GM12878 (cell line): ENCODE results near the gene PDPK1. TPM values are rescaled to one million over a fixed set of nuclear protein-coding genes. Genes with fewer than 3 reads are reported as not detected.
A peak's percentile ranks its signal among the peaks of the same experiment; 100 is the strongest.

Experiments
- ATF2 ChIP-seq: IDR thresholded peaks from 2 replicates; pipeline ENCODE4 v1.6.1; 2012; ENCODE audit warnings: low read length, inconsistent platforms
- ATF3 ChIP-seq: IDR thresholded peaks from 2 replicates; pipeline ENCODE4 v1.6.1; 2011; ENCODE audit warnings: low read depth, mild to moderate bottlenecking, low read length, moderate library complexity, borderline replicate concordance; ENCODE audit errors: extremely low read depth
- ATF7 ChIP-seq: fragments of 450-650 bp; IDR thresholded peaks from 2 replicates; pipeline ENCODE4 v1.6.1; 2016; ENCODE audit warnings: low read depth, mild to moderate bottlenecking
- BACH1 ChIP-seq: fragments of 450-650 bp; IDR thresholded peaks from 2 replicates; pipeline ENCODE4 v1.6.1; 2017; ENCODE audit warnings: mild to moderate bottlenecking, borderline replicate concordance
- CHD1 ChIP-seq: IDR thresholded peaks from 2 replicates; pipeline ENCODE4 v1.6.1; 2012; ENCODE audit warnings: low read depth, low read length, improper control_type of control experiment
- CREB1 ChIP-seq: IDR thresholded peaks from 2 replicates; pipeline ENCODE4 v1.6.1; 2012; ENCODE audit warnings: low read depth, mild to moderate bottlenecking, inconsistent platforms
- E4F1 ChIP-seq: fragments of 450-650 bp; IDR thresholded peaks from 2 replicates; pipeline ENCODE4 v1.6.1; 2018; ENCODE audit warnings: borderline replicate concordance, mild to moderate bottlenecking; ENCODE audit not compliant: partially characterized antibody
- FOXK2 ChIP-seq: fragments of 450-650 bp; IDR thresholded peaks from 2 replicates; pipeline ENCODE4 v1.6.1; 2017; ENCODE audit warnings: mild to moderate bottlenecking, moderate library complexity
- IRF3 ChIP-seq: fragments of 450-650 bp; IDR thresholded peaks from 2 replicates; pipeline ENCODE4 v1.6.1; 2014; ENCODE audit warnings: mild to moderate bottlenecking
- KLF5 ChIP-seq: fragments of 450-650 bp; IDR thresholded peaks from 2 replicates; pipeline ENCODE4 v1.6.1; 2014; ENCODE audit warnings: mild to moderate bottlenecking; ENCODE audit not compliant: partially characterized antibody
- NFYB ChIP-seq: IDR thresholded peaks from 2 replicates; pipeline ENCODE4 v1.6.1; 2011; ENCODE audit warnings: low read depth, mild to moderate bottlenecking, low read length, improper control_type of control experiment, moderate library complexity; ENCODE audit not compliant: insufficient read depth
- NR2F1 ChIP-seq: fragments of 450-650 bp; conservative IDR thresholded peaks from 2 replicates; pipeline ENCODE4 v1.6.1; 2017; ENCODE audit warnings: mild to moderate bottlenecking
- PML ChIP-seq: IDR thresholded peaks from 2 replicates; pipeline ENCODE4 v1.6.1; 2012; ENCODE audit warnings: low read length, inconsistent platforms
- POU2F2 ChIP-seq: IDR thresholded peaks from 3 replicates; pipeline ENCODE4 v1.6.1; 2011; ENCODE audit warnings: low read depth, mild to moderate bottlenecking, low read length, borderline replicate concordance
- RAD51 ChIP-seq: fragments of 450-650 bp; IDR thresholded peaks from 2 replicates; pipeline ENCODE4 v1.6.1; 2016; ENCODE audit warnings: moderate library complexity, mild to moderate bottlenecking, inconsistent platforms
- RB1 ChIP-seq: fragments of 450-650 bp; formaldehyde crosslinking; IDR thresholded peaks from 2 replicates; pipeline ENCODE4 v1.6.1; 2017; ENCODE audit warnings: mild to moderate bottlenecking, borderline replicate concordance
- SRF ChIP-seq, 2 experiments: IDR thresholded peaks; 2 replicates each; pipeline ENCODE4 v1.6.1; 2011; ENCODE audit warnings: low read depth in 2 of 2, low read length in 2 of 2, mild to moderate bottlenecking in 1 of 2, moderate library complexity in 1 of 2
- STAT1 ChIP-seq: fragments of 450-650 bp; conservative IDR thresholded peaks from 2 replicates; pipeline ENCODE4 v1.6.1; 2014; ENCODE audit warnings: antibody characterized with exemption, mild to moderate bottlenecking
- SUPT20H ChIP-seq: IDR thresholded peaks from 2 replicates; pipeline ENCODE4 v1.6.1; 2011; ENCODE audit warnings: low read depth, mild to moderate bottlenecking, low read length, moderate library complexity, borderline replicate concordance; ENCODE audit not compliant: control insufficient read depth
- USF2 ChIP-seq: IDR thresholded peaks from 2 replicates; pipeline ENCODE4 v1.6.1; 2011; ENCODE audit warnings: low read depth, low read length, improper control_type of control experiment, borderline replicate concordance
- ZNF217 ChIP-seq: fragments of 450-650 bp; IDR thresholded peaks from 2 replicates; pipeline ENCODE4 v1.6.1; 2017; ENCODE audit warnings: antibody characterized with exemption, mild to moderate bottlenecking
- polyA plus RNA-seq, 11 experiments: library from polyadenylated mRNA; depleted of rRNA in 4 of 11; unstranded in 6 of 11; stranded (reverse) in 5 of 11; fragments of >200 nt; fragmentation: Nextera tagmentation in 4 of 11; fragmentation: Illumina TruSeq in 1 of 11; extraction: Ambion mirVana in 4 of 11; extraction: Trizol in 1 of 11; gene quantifications; 1 replicate in 1 of 11; 2 replicates in 10 of 11; pipeline versions ENCODE4 v1.2.1 to v1.2.3, GENCODE V29; 2011 to 2016; ENCODE audit warnings: inconsistent platforms in 2 of 11, missing spikeins in 2 of 11, low read depth in 1 of 11
- total RNA-seq, 4 experiments: library from RNA; depleted of rRNA in 3 of 4; stranded (reverse); fragments of >200 nt in 3 of 4; fragmentation: Illumina TruSeq in 1 of 4; extraction: Trizol in 1 of 4; gene quantifications; 2 replicates each; pipeline versions ENCODE4 v1.2.1 to v1.2.3, GENCODE V29; 2013 to 2021

Gene PDPK1
- total and polyA plus RNA-seq, 10 of the 15 experiments (the other 5 are each of a cell fraction or from before 2014, with no cell fraction given), result 3.9 to 41.3 (median 25.5) TPM

- peak; percentile 80 for TF ChIP-seq ATF3
- peak; percentile 98 for TF ChIP-seq CHD1
- peak; percentile 49; the same call in 1 of the 2 replicates for TF ChIP-seq BACH1
- no peak for TF ChIP-seq ATF2
- no peak for TF ChIP-seq ZNF217
- peak; percentile 51; the same call in 1 of the 2 replicates for TF ChIP-seq RAD51
- peak; percentile 99 for TF ChIP-seq KLF5
- TF ChIP-seq E4F1, result peak; percentile 28
- TF ChIP-seq NR2F1, result peak; percentile 85
- peak; percentile 81 for TF ChIP-seq USF2
- TF ChIP-seq ATF7, result 0 out of 2 replicates have a peak, but pooled peaks have one; percentile 46
- peak; percentile 69 for TF ChIP-seq FOXK2
- peak; percentile 94 for TF ChIP-seq CREB1
- TF ChIP-seq NFYB, result no peak
- TF ChIP-seq STAT1, result 0 out of 2 replicates have a peak, but pooled peaks have one; percentile 64
- no peak for TF ChIP-seq IRF3
- peak; percentile 88; the same call in 1 of the 2 replicates for TF ChIP-seq RB1
- no peak; the same call in 1 of the 2 replicates for TF ChIP-seq PML
- TF ChIP-seq SUPT20H, result no peak
- peak; percentile 87; the same call in 1 of the 3 replicates for TF ChIP-seq POU2F2
- TF ChIP-seq SRF (IDR thresholded peaks at IDR 0.05; ENCODE audit: low read depth in 2 of 2, low read length in 2 of 2), result no peak
Measured at GRCh38 chr16:2513405-2514332, 24.2 kb upstream of the PDPK1 start, which contains the start of gene ATP6V0C (continued).
